ENCODE results near the gene RAB20. TPM values are rescaled to one million over a fixed set of nuclear protein-coding genes. Genes with fewer than 3 reads are reported as not detected.

The RAB20 gene
- total and polyA plus RNA-seq, 2 of the 8 experiments (the other 6 are each of a cell fraction or from before 2014, with no cell fraction given): 14.8 to 27.9 TPM

DNA sequence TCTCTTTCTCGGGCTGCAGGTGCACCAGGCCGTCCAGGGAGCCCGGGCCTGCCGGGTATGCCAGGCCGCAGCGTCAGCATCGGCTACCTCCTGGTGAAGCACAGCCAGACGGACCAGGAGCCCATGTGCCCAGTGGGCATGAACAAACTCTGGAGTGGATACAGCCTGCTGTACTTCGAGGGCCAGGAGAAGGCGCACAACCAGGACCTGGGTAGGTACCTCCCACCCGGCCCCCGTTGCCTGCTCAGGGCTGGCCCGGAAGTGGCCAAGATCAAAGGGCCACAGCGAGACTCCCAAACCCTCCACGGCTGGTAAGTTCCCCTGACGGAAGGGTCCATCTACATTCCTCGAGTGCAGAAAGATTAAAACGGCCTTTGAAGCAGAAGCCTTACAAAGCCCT lies 55.1 kb downstream of the RAB20 start (continued):
- TF ChIP-seq, protein P1, sequence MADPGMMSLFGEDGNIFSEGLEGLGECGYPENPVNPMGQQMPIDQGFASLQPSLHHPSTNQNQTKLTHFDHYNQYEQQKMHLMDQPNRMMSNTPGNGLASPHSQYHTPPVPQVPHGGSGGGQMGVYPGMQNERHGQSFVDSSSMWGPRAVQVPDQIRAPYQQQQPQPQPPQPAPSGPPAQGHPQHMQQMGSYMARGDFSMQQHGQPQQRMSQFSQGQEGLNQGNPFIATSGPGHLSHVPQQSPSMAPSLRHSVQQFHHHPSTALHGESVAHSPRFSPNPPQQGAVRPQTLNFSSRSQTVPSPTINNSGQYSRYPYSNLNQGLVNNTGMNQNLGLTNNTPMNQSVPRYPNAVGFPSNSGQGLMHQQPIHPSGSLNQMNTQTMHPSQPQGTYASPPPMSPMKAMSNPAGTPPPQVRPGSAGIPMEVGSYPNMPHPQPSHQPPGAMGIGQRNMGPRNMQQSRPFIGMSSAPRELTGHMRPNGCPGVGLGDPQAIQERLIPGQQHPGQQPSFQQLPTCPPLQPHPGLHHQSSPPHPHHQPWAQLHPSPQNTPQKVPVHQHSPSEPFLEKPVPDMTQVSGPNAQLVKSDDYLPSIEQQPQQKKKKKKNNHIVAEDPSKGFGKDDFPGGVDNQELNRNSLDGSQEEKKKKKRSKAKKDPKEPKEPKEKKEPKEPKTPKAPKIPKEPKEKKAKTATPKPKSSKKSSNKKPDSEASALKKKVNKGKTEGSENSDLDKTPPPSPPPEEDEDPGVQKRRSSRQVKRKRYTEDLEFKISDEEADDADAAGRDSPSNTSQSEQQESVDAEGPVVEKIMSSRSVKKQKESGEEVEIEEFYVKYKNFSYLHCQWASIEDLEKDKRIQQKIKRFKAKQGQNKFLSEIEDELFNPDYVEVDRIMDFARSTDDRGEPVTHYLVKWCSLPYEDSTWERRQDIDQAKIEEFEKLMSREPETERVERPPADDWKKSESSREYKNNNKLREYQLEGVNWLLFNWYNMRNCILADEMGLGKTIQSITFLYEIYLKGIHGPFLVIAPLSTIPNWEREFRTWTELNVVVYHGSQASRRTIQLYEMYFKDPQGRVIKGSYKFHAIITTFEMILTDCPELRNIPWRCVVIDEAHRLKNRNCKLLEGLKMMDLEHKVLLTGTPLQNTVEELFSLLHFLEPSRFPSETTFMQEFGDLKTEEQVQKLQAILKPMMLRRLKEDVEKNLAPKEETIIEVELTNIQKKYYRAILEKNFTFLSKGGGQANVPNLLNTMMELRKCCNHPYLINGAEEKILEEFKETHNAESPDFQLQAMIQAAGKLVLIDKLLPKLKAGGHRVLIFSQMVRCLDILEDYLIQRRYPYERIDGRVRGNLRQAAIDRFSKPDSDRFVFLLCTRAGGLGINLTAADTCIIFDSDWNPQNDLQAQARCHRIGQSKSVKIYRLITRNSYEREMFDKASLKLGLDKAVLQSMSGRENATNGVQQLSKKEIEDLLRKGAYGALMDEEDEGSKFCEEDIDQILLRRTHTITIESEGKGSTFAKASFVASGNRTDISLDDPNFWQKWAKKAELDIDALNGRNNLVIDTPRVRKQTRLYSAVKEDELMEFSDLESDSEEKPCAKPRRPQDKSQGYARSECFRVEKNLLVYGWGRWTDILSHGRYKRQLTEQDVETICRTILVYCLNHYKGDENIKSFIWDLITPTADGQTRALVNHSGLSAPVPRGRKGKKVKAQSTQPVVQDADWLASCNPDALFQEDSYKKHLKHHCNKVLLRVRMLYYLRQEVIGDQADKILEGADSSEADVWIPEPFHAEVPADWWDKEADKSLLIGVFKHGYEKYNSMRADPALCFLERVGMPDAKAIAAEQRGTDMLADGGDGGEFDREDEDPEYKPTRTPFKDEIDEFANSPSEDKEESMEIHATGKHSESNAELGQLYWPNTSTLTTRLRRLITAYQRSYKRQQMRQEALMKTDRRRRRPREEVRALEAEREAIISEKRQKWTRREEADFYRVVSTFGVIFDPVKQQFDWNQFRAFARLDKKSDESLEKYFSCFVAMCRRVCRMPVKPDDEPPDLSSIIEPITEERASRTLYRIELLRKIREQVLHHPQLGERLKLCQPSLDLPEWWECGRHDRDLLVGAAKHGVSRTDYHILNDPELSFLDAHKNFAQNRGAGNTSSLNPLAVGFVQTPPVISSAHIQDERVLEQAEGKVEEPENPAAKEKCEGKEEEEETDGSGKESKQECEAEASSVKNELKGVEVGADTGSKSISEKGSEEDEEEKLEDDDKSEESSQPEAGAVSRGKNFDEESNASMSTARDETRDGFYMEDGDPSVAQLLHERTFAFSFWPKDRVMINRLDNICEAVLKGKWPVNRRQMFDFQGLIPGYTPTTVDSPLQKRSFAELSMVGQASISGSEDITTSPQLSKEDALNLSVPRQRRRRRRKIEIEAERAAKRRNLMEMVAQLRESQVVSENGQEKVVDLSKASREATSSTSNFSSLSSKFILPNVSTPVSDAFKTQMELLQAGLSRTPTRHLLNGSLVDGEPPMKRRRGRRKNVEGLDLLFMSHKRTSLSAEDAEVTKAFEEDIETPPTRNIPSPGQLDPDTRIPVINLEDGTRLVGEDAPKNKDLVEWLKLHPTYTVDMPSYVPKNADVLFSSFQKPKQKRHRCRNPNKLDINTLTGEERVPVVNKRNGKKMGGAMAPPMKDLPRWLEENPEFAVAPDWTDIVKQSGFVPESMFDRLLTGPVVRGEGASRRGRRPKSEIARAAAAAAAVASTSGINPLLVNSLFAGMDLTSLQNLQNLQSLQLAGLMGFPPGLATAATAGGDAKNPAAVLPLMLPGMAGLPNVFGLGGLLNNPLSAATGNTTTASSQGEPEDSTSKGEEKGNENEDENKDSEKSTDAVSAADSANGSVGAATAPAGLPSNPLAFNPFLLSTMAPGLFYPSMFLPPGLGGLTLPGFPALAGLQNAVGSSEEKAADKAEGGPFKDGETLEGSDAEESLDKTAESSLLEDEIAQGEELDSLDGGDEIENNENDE (IDR thresholded peaks at IDR 0.05; ENCODE audit: insufficient replicate concordance, low read length): no peak
- TF ChIP-seq CBX8 (IDR thresholded peaks at IDR 0.05; ENCODE audit: borderline replicate concordance, low read depth, low read length) (no peak), BRCA1 (IDR thresholded peaks at IDR 0.05; ENCODE audit: low read depth, low read length) (no peak), SP4 (IDR thresholded peaks at IDR 0.05; ENCODE audit: low read length) (no peak), SP2 (IDR thresholded peaks at IDR 0.05; ENCODE audit: low read length) (no peak), PHF8 (conservative IDR thresholded peaks at IDR 0.05; ENCODE audit: low read depth, low read length) (no peak), NANOG (IDR thresholded peaks at IDR 0.05; ENCODE audit: insufficient read depth, low read depth, low read length, poor library complexity, severe bottlenecking) (no peak), YY1 (IDR thresholded peaks at IDR 0.05; ENCODE audit: low read depth, low read length) (no peak), CEBPB (IDR thresholded peaks at IDR 0.05; ENCODE audit: low read depth, low read length) (no peak), BACH1 (IDR thresholded peaks at IDR 0.05; ENCODE audit: low read length) (no peak)
- TF ChIP-seq, protein P2, sequence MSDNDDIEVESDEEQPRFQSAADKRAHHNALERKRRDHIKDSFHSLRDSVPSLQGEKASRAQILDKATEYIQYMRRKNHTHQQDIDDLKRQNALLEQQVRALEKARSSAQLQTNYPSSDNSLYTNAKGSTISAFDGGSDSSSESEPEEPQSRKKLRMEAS (IDR thresholded peaks at IDR 0.05): no peak
- TF ChIP-seq, protein P3, sequence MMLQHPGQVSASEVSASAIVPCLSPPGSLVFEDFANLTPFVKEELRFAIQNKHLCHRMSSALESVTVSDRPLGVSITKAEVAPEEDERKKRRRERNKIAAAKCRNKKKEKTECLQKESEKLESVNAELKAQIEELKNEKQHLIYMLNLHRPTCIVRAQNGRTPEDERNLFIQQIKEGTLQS (IDR thresholded peaks at IDR 0.05; ENCODE audit: insufficient read depth, low read depth, low read length): no peak
